ENCODE data around the gene HIP1R.

- TF ChIP-seq EZH2 (optimal IDR thresholded peaks at IDR 0.05; ENCODE audit: low read depth, low read length) (no peak), CTCF (IDR thresholded peaks at IDR 0.05; ENCODE audit: low read length) (no peak), EZH2phosphoT487 (IDR thresholded peaks at IDR 0.05; ENCODE audit: low read length) (no peak)
Observed at GRCh38 chr12:122909442-122910288, 74.4 kb downstream of the HIP1R start.
